Liver (tissue), 3 donors: ENCODE results near the gene RALGPS1.

Source experiments
- TAF1 ChIP-seq: conservative IDR thresholded peaks from 2 replicates; pipeline ENCODE4 v1.6.1; 2016; ENCODE audit warnings: antibody characterized with exemption, mild to moderate bottlenecking
- TF ChIP-seq, protein P1 (sequence below): fragments of 150-350 bp; IDR thresholded peaks from 2 replicates; pipeline ENCODE4 v1.5.1; 2017; ENCODE audit warnings: improper control_type of control experiment, low read depth, low read length; ENCODE audit not compliant: missing input control
- TF ChIP-seq, protein P2 (sequence below): IDR thresholded peaks from 2 replicates; pipeline ENCODE4 v1.6.1; 2016; ENCODE audit warnings: antibody characterized with exemption, mild to moderate bottlenecking
- donor health status: healthy.
- donor health status: healthy.

- TF ChIP-seq, protein P1, sequence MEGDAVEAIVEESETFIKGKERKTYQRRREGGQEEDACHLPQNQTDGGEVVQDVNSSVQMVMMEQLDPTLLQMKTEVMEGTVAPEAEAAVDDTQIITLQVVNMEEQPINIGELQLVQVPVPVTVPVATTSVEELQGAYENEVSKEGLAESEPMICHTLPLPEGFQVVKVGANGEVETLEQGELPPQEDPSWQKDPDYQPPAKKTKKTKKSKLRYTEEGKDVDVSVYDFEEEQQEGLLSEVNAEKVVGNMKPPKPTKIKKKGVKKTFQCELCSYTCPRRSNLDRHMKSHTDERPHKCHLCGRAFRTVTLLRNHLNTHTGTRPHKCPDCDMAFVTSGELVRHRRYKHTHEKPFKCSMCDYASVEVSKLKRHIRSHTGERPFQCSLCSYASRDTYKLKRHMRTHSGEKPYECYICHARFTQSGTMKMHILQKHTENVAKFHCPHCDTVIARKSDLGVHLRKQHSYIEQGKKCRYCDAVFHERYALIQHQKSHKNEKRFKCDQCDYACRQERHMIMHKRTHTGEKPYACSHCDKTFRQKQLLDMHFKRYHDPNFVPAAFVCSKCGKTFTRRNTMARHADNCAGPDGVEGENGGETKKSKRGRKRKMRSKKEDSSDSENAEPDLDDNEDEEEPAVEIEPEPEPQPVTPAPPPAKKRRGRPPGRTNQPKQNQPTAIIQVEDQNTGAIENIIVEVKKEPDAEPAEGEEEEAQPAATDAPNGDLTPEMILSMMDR = no peak
- TF ChIP-seq, protein P2, sequence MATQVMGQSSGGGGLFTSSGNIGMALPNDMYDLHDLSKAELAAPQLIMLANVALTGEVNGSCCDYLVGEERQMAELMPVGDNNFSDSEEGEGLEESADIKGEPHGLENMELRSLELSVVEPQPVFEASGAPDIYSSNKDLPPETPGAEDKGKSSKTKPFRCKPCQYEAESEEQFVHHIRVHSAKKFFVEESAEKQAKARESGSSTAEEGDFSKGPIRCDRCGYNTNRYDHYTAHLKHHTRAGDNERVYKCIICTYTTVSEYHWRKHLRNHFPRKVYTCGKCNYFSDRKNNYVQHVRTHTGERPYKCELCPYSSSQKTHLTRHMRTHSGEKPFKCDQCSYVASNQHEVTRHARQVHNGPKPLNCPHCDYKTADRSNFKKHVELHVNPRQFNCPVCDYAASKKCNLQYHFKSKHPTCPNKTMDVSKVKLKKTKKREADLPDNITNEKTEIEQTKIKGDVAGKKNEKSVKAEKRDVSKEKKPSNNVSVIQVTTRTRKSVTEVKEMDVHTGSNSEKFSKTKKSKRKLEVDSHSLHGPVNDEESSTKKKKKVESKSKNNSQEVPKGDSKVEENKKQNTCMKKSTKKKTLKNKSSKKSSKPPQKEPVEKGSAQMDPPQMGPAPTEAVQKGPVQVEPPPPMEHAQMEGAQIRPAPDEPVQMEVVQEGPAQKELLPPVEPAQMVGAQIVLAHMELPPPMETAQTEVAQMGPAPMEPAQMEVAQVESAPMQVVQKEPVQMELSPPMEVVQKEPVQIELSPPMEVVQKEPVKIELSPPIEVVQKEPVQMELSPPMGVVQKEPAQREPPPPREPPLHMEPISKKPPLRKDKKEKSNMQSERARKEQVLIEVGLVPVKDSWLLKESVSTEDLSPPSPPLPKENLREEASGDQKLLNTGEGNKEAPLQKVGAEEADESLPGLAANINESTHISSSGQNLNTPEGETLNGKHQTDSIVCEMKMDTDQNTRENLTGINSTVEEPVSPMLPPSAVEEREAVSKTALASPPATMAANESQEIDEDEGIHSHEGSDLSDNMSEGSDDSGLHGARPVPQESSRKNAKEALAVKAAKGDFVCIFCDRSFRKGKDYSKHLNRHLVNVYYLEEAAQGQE = no peak
- no peak for TF ChIP-seq TAF1
Observed at GRCh38 chr9:127022913-127023660, 108.5 kb downstream of the RALGPS1 start.
